Measurements from ENCODE around the gene METAP1. TPM values are rescaled to one million over a fixed set of nuclear protein-coding genes. Genes with fewer than 3 reads are reported as not detected.
"Not testable (repeated sequence)": the region's sequence is repeated elsewhere in the genome, so short reads cannot be mapped to it uniquely, and the experiment has no call there.

METAP1 gene
- polyA plus RNA-seq, 4 donors = 27.0 to 86.9 (median 32.9) TPM

- peaks cover 0 to 11% (median 4%) of the 10 kb centered on the region in 3 donors for H3K4me1 ChIP-seq (ENCODE audit: control insufficient read depth in 3 of 3, insufficient read depth in 2 of 3, low read depth in 1 of 3, low read length in 2 of 3)
- H3K4me3 ChIP-seq (ENCODE audit: low read depth in 1 of 3, low read length in 3 of 3); FAIRE-seq: not testable (repeated sequence)
Observed at GRCh38 chr4:99080869-99081268, 85.3 kb downstream of the METAP1 start.

GRCh38 chr4:99082192-99082591, 86.7 kb downstream of the METAP1 start:
- no peak for DNase-seq
- Histone ChIP-seq H3K27me3 (ENCODE audit: control insufficient read depth in 3 of 3, insufficient read depth in 3 of 3, low read length in 3 of 3) (no peaks in the 10 kb centered on the region), H3K9me3 (ENCODE audit: control insufficient read depth in 2 of 2, insufficient read depth in 1 of 2, low read depth in 1 of 2, low read length in 1 of 2) (no peaks in the 10 kb centered on the region), H3K36me3 (ENCODE audit: control insufficient read depth in 3 of 3, insufficient read depth in 2 of 3, low read depth in 1 of 3, low read length in 3 of 3) (peaks cover 13 to 27% (median 25%) of the 10 kb centered on the region in 3 donors), H3K27ac (ENCODE audit: low read depth in 1 of 3, low read length in 2 of 3) (no peak overlapping the region), H3K4me1 (ENCODE audit: control insufficient read depth in 3 of 3, insufficient read depth in 2 of 3, low read depth in 1 of 3, low read length in 2 of 3) (peaks cover 0 to 11% (median 4%) of the 10 kb centered on the region in 3 donors), H3K4me3 (ENCODE audit: low read depth in 1 of 3, low read length in 3 of 3) (no peak overlapping the region)
- 83 to 94% (median 91%) methylated on average over 5 of the region's 5 CpGs for WGBS, 3 donors
- FAIRE-seq = no peak

More at GRCh38 chr4:99080869-99081268, 85.3 kb downstream of the METAP1 start:
- H3K36me3 ChIP-seq (ENCODE audit: control insufficient read depth in 3 of 3, insufficient read depth in 2 of 3, low read depth in 1 of 3, low read length in 3 of 3) = peaks cover 13 to 32% (median 31%) of the 10 kb centered on the region in 3 donors
- WGBS, 3 donors = 21 to 56% (median 49%) methylated on average over 6 of the region's 6 CpGs
- not testable (repeated sequence) for H3K9me3 ChIP-seq (ENCODE audit: control insufficient read depth in 2 of 2, insufficient read depth in 1 of 2, low read depth in 1 of 2, low read length in 1 of 2); DNase-seq; H3K27me3 ChIP-seq (ENCODE audit: control insufficient read depth in 3 of 3, insufficient read depth in 3 of 3, low read length in 3 of 3); H3K27ac ChIP-seq (ENCODE audit: low read depth in 1 of 3, low read length in 2 of 3)

GRCh38 chr4:99084595-99084994, 89.1 kb downstream of the METAP1 start:
- H3K27me3 ChIP-seq (ENCODE audit: control insufficient read depth in 3 of 3, insufficient read depth in 3 of 3, low read length in 3 of 3) = no peaks in the 10 kb centered on the region
- no peak overlapping the region for H3K27ac ChIP-seq (ENCODE audit: low read depth in 1 of 3, low read length in 2 of 3)
- no peaks in the 10 kb centered on the region for H3K9me3 ChIP-seq (ENCODE audit: control insufficient read depth in 2 of 2, insufficient read depth in 1 of 2, low read depth in 1 of 2, low read length in 1 of 2)
- no peak for DNase-seq
- no peak overlapping the region for H3K4me3 ChIP-seq (ENCODE audit: low read depth in 1 of 3, low read length in 3 of 3)
- peaks cover 9 to 21% (median 17%) of the 10 kb centered on the region in 3 donors for H3K36me3 ChIP-seq (ENCODE audit: control insufficient read depth in 3 of 3, insufficient read depth in 2 of 3, low read depth in 1 of 3, low read length in 3 of 3)
- 83 to 88% (median 83%) methylated on average over 2 of the region's 2 CpGs for WGBS, 3 donors
- no peak for FAIRE-seq
- H3K4me1 ChIP-seq (ENCODE audit: control insufficient read depth in 3 of 3, insufficient read depth in 2 of 3, low read depth in 1 of 3, low read length in 2 of 3) = peaks cover 0 to 7% (median 4%) of the 10 kb centered on the region in 3 donors

- FAIRE-seq (no peak), DNase-seq (peak; percentile 69 to 83)
- Histone ChIP-seq H3K27me3 (ENCODE audit: control insufficient read depth in 3 of 3, insufficient read depth in 3 of 3, low read length in 3 of 3) (no peaks in the 10 kb centered on the region), H3K9me3 (ENCODE audit: control insufficient read depth in 2 of 2, insufficient read depth in 1 of 2, low read depth in 1 of 2, low read length in 1 of 2) (no peaks in the 10 kb centered on the region), H3K4me1 (ENCODE audit: control insufficient read depth in 3 of 3, insufficient read depth in 2 of 3, low read depth in 1 of 3, low read length in 2 of 3) (peaks cover 2 to 14% (median 4%) of the 10 kb centered on the region in 3 donors), H3K27ac (ENCODE audit: low read depth in 1 of 3, low read length in 2 of 3) (peak overlapping the region; percentile 96 to 99 (median 99)), H3K4me3 (ENCODE audit: low read depth in 1 of 3, low read length in 3 of 3) (peak overlapping the region; percentile 66 to 92 (median 83)), H3K36me3 (ENCODE audit: control insufficient read depth in 3 of 3, insufficient read depth in 2 of 3, low read depth in 1 of 3, low read length in 3 of 3) (peaks cover 3 to 9% (median 8%) of the 10 kb centered on the region in 3 donors)
- WGBS, 3 donors = 0 to 3% (median 2%) methylated on average over 15 of the region's 15 CpGs
Observed at GRCh38 chr4:99088023-99088449, 92.5 kb downstream of the METAP1 start.

GRCh38 chr4:99088481-99089365, 93.2 kb downstream of the METAP1 start, which contains the start of gene ADH5:
ADH5 (minus strand) TSS chr4:99088788; CDS start chr4:99088700, 88 bp downstream.
- 0 to 1% (median 1%) methylated on average over 44 to 53 of the region's 53 CpGs for WGBS, 3 donors
- FAIRE-seq (no peak), DNase-seq (peak; percentile 89 to 95)
- peak within 1 kb of the TSS; percentile 66 to 92 (median 83) for H3K4me3 ChIP-seq (ENCODE audit: low read depth in 1 of 3, low read length in 3 of 3)
- peak within 1 kb of the TSS; percentile 96 to 99 (median 99) for H3K27ac ChIP-seq (ENCODE audit: low read depth in 1 of 3, low read length in 2 of 3)
- H3K4me1 ChIP-seq (ENCODE audit: control insufficient read depth in 3 of 3, insufficient read depth in 2 of 3, low read depth in 1 of 3, low read length in 2 of 3) = peaks cover 2 to 14% (median 4%) of the 10 kb centered on the region in 3 donors
- H3K36me3 ChIP-seq (ENCODE audit: control insufficient read depth in 3 of 3, insufficient read depth in 2 of 3, low read depth in 1 of 3, low read length in 3 of 3) = peaks cover 1 to 6% (median 5%) of the 10 kb centered on the region in 3 donors
- H3K9me3 ChIP-seq (ENCODE audit: control insufficient read depth in 2 of 2, insufficient read depth in 1 of 2, low read depth in 1 of 2, low read length in 1 of 2) = no peaks in the 10 kb centered on the region
- no peaks in the 10 kb centered on the region for H3K27me3 ChIP-seq (ENCODE audit: control insufficient read depth in 3 of 3, insufficient read depth in 3 of 3, low read length in 3 of 3)

GRCh38 chr4:99090481-99091215, 95.1 kb downstream of the METAP1 start:
- Histone ChIP-seq H3K4me3 (ENCODE audit: low read depth in 1 of 3, low read length in 3 of 3) (no peak overlapping the region), H3K27ac (ENCODE audit: low read depth in 1 of 3, low read length in 2 of 3) (peak overlapping the region in 1 of 3 donors; percentile 14)
- peak in 1 of 2 donors; percentile 8 for DNase-seq

GRCh38 chr4:99091216-99091575, 95.7 kb downstream of the METAP1 start:
- Histone ChIP-seq H3K36me3 (ENCODE audit: control insufficient read depth in 3 of 3, insufficient read depth in 2 of 3, low read depth in 1 of 3, low read length in 3 of 3) (no peaks in the 10 kb centered on the region), H3K27me3 (ENCODE audit: control insufficient read depth in 3 of 3, insufficient read depth in 3 of 3, low read length in 3 of 3) (no peaks in the 10 kb centered on the region), H3K9me3 (ENCODE audit: control insufficient read depth in 2 of 2, insufficient read depth in 1 of 2, low read depth in 1 of 2, low read length in 1 of 2) (no peaks in the 10 kb centered on the region), H3K4me3 (ENCODE audit: low read depth in 1 of 3, low read length in 3 of 3) (no peak overlapping the region), H3K27ac (ENCODE audit: low read depth in 1 of 3, low read length in 2 of 3) (peak overlapping the region in 1 of 3 donors; percentile 14), H3K4me1 (ENCODE audit: control insufficient read depth in 3 of 3, insufficient read depth in 2 of 3, low read depth in 1 of 3, low read length in 2 of 3) (peaks cover 0 to 7% (median 2%) of the 10 kb centered on the region in 3 donors)
- DNase-seq (no peak), FAIRE-seq (no peak)
- WGBS, 3 donors = 30 to 36% (median 31%) methylated on average over 2 of the region's 2 CpGs

More at GRCh38 chr4:99090481-99091215, 95.1 kb downstream of the METAP1 start:
- peaks cover 0 to 2% (median 0%) of the 10 kb centered on the region in 3 donors for H3K36me3 ChIP-seq (ENCODE audit: control insufficient read depth in 3 of 3, insufficient read depth in 2 of 3, low read depth in 1 of 3, low read length in 3 of 3)
- WGBS, 3 donors = 39 to 48% (median 41%) methylated on average over 2 of the region's 2 CpGs
- peaks cover 0 to 7% (median 2%) of the 10 kb centered on the region in 3 donors for H3K4me1 ChIP-seq (ENCODE audit: control insufficient read depth in 3 of 3, insufficient read depth in 2 of 3, low read depth in 1 of 3, low read length in 2 of 3)
- FAIRE-seq = no peak
- no peaks in the 10 kb centered on the region for H3K27me3 ChIP-seq (ENCODE audit: control insufficient read depth in 3 of 3, insufficient read depth in 3 of 3, low read length in 3 of 3)
- H3K9me3 ChIP-seq (ENCODE audit: control insufficient read depth in 2 of 2, insufficient read depth in 1 of 2, low read depth in 1 of 2, low read length in 1 of 2) = no peaks in the 10 kb centered on the region

GRCh38 chr4:99091841-99092240, 96.3 kb downstream of the METAP1 start:
- H3K9me3 ChIP-seq (ENCODE audit: control insufficient read depth in 2 of 2, insufficient read depth in 1 of 2, low read depth in 1 of 2, low read length in 1 of 2); H3K27me3 ChIP-seq (ENCODE audit: control insufficient read depth in 3 of 3, insufficient read depth in 3 of 3, low read length in 3 of 3); H3K27ac ChIP-seq (ENCODE audit: low read depth in 1 of 3, low read length in 2 of 3); H3K36me3 ChIP-seq (ENCODE audit: control insufficient read depth in 3 of 3, insufficient read depth in 2 of 3, low read depth in 1 of 3, low read length in 3 of 3); H3K4me3 ChIP-seq (ENCODE audit: low read depth in 1 of 3, low read length in 3 of 3); FAIRE-seq; H3K4me1 ChIP-seq (ENCODE audit: control insufficient read depth in 3 of 3, insufficient read depth in 2 of 3, low read depth in 1 of 3, low read length in 2 of 3); DNase-seq: not testable (repeated sequence)
- WGBS, 3 donors = 70 to 100% (median 92%) methylated on average over 2 of the region's 2 CpGs

Measured in small intestine (tissue), 7 donors.